DMS 273 treated with DMSO at 0.1 percent for 48 hours (cell line): ENCODE measurements around the gene RNF212B.

Experiments
- DNase-seq: peaks from one replicate; lab custom pipeline; 2025; lab: John Stamatoyannopoulos, UW

RNF212B gene

DNA sequence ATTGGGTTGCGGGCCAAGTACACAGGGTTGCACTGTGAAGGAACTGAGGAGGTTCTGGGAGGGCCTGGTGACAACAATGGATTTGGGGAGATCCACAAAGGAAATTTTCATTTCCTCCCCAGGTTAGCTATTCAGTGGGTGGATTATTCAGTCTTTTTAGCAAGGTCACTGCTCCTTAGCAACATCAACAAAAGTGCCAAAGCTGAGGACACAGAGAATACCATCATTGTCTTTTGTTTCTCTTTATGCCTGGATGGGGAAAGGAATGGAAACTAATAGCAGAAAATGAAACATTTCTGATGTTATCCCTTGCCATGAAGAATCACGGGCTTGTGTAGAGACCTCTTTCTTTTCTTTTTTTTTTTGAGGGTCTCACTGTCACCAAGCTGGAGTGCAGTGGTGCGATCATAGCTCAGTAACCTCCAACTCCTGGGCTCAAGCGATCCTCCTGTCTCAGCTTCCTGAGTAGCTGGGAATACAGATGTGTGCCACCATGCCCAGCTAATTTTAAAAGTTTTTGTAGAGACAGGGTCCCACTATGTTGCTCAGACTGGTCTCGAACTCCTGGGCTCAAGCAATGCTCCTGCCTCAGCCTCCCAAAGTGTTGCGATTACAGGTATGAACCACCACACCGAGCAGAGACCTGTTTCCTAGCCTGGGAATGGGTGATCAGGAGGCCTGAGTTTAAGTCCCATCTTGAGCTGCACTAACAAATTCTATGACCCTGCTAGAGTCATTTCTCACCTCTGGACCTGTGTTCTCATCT, 58.5 kb downstream of the RNF212B start:
- no peak for DNase-seq

- no peak for DNase-seq
Observed at GRCh38 chr14:23297096-23297495, 59.4 kb downstream of the RNF212B start.

- DNase-seq, result no peak
Observed at GRCh38 chr14:23297611-23298277, 60.0 kb downstream of the RNF212B start.

DNA sequence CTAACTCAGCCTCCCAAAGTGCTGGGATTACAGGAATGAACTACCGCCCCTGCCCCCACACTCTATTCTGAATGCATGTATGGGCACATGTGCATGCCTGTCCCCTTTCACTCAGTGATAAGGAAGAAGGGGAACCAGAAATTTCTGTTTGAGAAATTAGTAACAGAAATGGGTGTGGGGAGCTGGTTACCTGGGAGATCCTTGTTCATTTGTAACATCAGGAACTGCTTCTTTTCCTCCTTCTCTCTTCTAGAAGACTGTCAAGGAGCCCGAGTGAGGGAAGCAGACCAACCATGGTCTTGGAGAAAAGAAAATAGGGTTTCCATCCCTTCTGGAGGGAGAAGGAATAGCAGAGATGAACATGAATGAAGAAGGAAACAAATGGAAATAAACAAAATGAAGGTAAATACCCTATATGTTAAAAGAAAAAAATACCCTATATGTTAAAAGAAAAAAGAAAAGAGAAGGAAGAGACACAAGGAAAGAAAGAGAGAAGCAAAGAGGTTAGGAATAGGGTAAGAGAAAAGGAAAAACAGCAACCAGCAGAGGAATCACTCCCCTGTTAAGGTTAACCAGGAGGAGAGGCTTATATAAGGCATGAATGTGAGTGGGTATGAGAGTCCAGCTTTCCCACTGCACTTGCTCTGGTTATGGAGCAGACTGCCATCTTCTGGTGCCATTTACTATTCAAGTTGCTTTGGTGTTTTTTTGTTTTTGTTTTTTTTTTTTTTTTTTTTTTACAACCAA, 61.6 kb downstream of the RNF212B start:
- no peak for DNase-seq

- DNase-seq, result no peak
Observed at GRCh38 chr14:23299986-23300686, 62.4 kb downstream of the RNF212B start.

GRCh38 chr14:23300687-23301223, 63.0 kb downstream of the RNF212B start:
- no peak for DNase-seq

- DNase-seq, result peak; percentile 99
Observed at GRCh38 chr14:23301288-23301968, 63.7 kb downstream of the RNF212B start.

GRCh38 chr14:23301969-23302289, 64.2 kb downstream of the RNF212B start:
- no peak for DNase-seq

DNA sequence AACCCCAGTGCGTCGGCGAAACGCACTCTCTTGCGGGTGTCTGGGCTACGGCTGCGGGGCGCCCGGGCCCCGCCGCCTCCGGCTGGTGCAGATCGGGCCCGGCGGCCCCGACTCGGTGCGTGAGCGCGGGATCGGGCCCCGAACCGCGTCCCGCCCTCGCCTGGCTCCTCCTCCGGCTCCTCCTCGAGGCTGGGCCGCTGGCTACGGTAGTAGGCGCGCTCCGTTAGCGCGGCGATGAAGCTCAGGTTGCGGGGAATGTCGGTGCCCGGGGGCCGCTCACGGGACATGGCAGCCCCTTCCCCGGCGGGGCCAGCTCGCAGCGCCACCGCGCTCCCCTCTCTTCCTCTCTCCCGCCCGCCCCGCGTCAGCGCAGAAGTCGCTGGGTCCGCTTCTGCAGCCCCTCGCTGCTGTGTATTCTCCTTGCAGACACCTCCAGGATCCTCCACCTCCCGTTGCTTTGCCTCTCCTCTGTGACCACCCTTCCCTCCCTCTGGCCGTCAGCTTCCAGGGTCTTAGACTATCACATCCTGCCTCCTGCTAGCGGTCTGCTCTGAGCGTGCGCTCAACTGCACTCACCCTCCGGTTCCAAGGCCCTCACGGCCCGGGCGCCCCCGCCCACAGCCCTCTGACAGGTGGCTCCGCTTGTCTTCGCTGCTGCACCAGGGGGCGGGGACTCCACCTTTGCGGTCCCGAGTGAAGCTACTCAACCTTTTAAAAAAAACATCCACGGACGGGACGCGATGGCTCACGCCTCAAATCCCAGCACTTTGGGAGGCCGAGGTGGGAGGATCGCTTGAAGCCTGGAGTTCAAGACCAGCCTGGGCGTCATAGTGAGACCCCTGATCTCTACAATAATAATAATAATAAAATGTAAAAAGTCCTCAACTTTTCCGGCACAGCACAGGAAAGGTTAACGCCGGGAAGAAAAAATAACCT, 64.8 kb downstream of the RNF212B start, which contains the start of gene PPP1R3E:
TSS of gene PPP1R3E (minus strand) at position 570 of the 936 bp plus-strand sequence. CDS start at position 287, 283 bp downstream.
- DNase-seq, result peak; percentile 35

- peak; percentile 69 for DNase-seq
Observed at GRCh38 chr14:23306412-23307145, 68.8 kb downstream of the RNF212B start, which contains the start of gene BCL2L2. TSS of gene BCL2L2 (plus strand) at chr14:23306833. CDS start at chr14:23307768, 935 bp downstream.

GRCh38 chr14:23307146-23307530, 69.4 kb downstream of the RNF212B start:
- no peak for DNase-seq

- DNase-seq, result no peak
Observed at GRCh38 chr14:23307687-23308644, 70.2 kb downstream of the RNF212B start.

DNA sequence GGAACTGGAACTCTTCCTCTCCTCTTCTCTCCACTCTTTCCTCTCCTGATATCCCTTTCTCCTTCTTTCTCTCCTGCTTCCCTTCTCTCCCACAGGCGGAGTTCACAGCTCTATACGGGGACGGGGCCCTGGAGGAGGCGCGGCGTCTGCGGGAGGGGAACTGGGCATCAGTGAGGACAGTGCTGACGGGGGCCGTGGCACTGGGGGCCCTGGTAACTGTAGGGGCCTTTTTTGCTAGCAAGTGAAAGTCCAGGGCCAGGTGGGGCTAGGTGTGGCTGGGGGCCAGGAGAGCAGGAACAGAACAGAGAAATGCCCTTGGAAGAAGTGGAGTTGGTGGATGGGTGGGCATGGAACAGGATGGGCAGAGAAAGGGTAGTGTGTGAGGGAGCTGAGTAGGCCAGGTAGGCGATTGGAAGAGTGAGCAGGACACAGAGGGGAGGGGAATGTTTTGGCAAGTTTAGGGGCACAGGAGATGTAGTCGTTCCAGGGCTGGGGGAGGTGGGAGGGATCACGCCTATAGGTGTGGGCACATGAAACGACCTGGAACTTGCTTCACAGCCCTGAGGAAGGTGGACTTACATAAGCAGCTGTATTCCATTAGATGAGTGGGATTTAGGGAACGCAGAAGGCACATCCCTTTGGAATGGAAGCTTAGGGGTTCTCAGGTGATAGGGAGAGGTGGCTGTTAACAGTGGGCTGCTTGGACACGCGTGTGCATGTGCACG, 71.1 kb downstream of the RNF212B start:
- DNase-seq, result no peak

DNA sequence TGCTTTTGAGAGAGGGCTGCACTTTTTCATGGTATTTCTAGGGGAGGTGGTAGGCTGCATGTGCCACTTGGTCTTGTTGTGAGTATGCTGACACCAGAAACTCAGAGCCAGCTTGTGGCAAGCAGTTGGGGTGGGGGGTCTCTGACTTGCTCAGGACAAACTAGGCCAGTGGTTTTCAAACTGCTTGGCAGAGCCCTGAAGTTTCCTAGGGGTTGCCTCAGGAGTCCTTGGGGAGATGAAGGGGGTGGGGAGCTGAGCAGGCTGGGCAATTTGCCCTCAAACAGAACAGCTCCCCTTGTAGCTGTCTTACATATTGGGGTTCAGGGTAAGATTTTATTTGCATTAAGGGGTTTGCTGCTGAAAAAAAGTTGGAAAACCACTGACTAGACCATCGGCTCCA, 72.8 kb downstream of the RNF212B start:
- no peak for DNase-seq

DNA sequence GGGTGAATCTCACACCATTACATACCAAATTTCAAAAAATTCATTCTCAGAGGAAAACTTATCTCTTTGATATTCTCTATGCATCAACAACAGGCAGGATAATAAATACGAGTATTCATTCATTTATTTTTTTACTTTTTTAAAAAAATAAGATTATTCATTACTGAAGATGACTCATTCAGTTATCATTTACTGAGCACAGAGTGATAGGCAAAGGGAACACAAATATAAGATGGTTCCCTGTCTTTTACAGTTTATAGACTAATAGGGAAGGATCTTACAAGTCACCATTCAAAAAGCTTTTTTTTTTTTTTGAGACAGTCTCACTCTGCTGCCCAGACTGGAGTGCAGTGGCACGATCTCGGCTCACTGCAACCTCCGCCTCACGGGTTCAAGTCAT, 78.6 kb downstream of the RNF212B start:
- no peak for DNase-seq

GRCh38 chr14:23319746-23320583, 82.2 kb downstream of the RNF212B start:
- no peak for DNase-seq
